Measurements from ENCODE around the gene ARHGDIG.

DNA sequence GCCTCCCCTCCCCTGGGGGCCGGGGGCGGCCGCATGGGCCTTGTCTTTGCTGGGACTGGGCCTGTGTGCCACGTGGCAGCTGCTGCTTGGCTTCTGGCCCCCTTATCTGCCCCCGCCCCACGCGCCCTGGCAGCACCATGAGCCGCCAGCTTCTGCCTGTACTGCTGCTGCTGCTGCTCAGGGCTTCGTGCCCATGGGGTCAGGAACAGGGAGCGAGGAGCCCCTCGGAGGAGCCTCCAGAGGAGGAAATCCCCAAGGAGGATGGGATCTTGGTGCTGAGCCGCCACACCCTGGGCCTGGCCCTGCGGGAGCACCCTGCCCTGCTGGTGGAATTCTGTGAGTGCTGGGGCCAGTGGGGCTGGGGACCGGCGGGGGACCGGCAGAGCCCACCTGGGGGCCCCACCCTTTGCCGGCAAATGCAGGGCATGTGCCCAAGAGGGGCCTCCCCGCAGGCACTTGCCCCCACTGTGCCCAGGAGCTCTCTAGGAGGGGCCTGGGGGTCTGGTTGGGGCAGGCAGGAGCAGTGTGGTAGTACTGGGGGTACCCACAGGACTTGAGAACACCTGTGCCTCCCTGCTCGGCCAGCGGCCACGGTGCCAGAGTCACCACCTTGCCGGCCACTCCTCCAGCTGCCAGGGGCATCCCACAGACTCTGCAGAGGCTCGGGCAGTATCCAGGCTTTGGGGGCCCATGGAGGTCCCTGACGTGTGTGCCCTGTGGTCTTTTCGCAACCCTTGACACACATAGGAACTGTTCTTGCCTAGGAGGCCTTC is 2.8 kb downstream of the ARHGDIG start, which contains the start of gene PDIA2:
- TF ChIP-seq POLR2A (IDR thresholded peaks at IDR 0.05) (no peak), CTCF (IDR thresholded peaks at IDR 0.05 in 4 of 5, conservative IDR thresholded peaks at IDR 0.05 in 1 of 5) (no peak)

Data from gastrocnemius medialis (tissue), 4 donors.